Thyroid gland (tissue), 4 donors: ENCODE data around the gene C8G. TPM values are rescaled to one million over a fixed set of nuclear protein-coding genes. Genes with fewer than 3 reads are reported as not detected.

Experiments used
- DNase-seq, 2 donors: peaks; one replicate each; pipeline ENCODE4 v3.0.0-alpha.2; 2019
- H3K27ac ChIP-seq, 3 donors: fragments of 200-600 bp; sonication (generic); 1 replicate in 2 of 3; 2 replicates in 1 of 3; pipeline ENCODE4 v1.5.1; 2016 to 2019; ENCODE audit warnings: mild to moderate bottlenecking in 1 of 3, moderate library complexity in 1 of 3
- H3K27me3 ChIP-seq: fragments of 200-600 bp; sonication (generic); one replicate; pipeline ENCODE4 v1.5.1; 2019
- H3K36me3 ChIP-seq, 2 donors: fragments of 200-600 bp; sonication (generic); one replicate each; pipeline ENCODE4 v1.5.1; 2016 to 2019
- H3K4me1 ChIP-seq, 2 donors: fragments of 200-600 bp; sonication (generic); one replicate each; pipeline ENCODE4 v1.5.1; 2017 to 2019
- H3K4me3 ChIP-seq, 3 donors: fragments of 200-600 bp; sonication (generic); replicated peaks in 1 of 3; 1 replicate in 2 of 3; 2 replicates in 1 of 3; pipeline ENCODE4 v1.5.1; 2016; ENCODE audit warnings: mild to moderate bottlenecking in 1 of 3
- H3K9me3 ChIP-seq: fragments of 200-600 bp; sonication (generic); one replicate; pipeline ENCODE4 v1.5.1; 2017
- POLR2A ChIP-seq, 2 donors: fragments of 450-650 bp; IDR thresholded peaks; one replicate each; pipeline ENCODE4 v1.6.1; 2017; ENCODE audit warnings: antibody characterized with exemption in 2 of 2, mild to moderate bottlenecking in 2 of 2, moderate library complexity in 1 of 2
- WGBS, 2 donors: methylation state at CpG; one replicate each; pipeline ENCODE4 v1.1.5; 2017; 5-methylcytosine and 5-hydroxymethylcytosine counted together
- intact Hi-C: fragments of 100-400 bp; cut with DNase I; formaldehyde crosslinking; loops from one replicate; pipeline ENCODE4 v1.15.1; 2023
- total RNA-seq, 4 donors: library from RNA; depleted of rRNA; stranded (reverse); fragments of >200 nt; gene quantifications; one replicate each; pipeline ENCODE4 v1.2.3, GENCODE V29; 2016
- TF ChIP-seq, protein P1 (sequence below), 6 experiments: fragments of 200-600 bp in 3 of 6; fragments of 450-650 bp in 3 of 6; sonication (generic) in 3 of 6; IDR thresholded peaks; one replicate each; pipeline ENCODE4 v1.5.1; 2016 to 2019; ENCODE audit warnings: antibody characterized with exemption in 6 of 6, mild to moderate bottlenecking in 2 of 6, inconsistent platforms in 1 of 6, moderate library complexity in 1 of 6

C8G gene
- 1 to 10 TPM in 1 of 4 donors, not detected in 3; 1.8 TPM for total RNA-seq

DNA sequence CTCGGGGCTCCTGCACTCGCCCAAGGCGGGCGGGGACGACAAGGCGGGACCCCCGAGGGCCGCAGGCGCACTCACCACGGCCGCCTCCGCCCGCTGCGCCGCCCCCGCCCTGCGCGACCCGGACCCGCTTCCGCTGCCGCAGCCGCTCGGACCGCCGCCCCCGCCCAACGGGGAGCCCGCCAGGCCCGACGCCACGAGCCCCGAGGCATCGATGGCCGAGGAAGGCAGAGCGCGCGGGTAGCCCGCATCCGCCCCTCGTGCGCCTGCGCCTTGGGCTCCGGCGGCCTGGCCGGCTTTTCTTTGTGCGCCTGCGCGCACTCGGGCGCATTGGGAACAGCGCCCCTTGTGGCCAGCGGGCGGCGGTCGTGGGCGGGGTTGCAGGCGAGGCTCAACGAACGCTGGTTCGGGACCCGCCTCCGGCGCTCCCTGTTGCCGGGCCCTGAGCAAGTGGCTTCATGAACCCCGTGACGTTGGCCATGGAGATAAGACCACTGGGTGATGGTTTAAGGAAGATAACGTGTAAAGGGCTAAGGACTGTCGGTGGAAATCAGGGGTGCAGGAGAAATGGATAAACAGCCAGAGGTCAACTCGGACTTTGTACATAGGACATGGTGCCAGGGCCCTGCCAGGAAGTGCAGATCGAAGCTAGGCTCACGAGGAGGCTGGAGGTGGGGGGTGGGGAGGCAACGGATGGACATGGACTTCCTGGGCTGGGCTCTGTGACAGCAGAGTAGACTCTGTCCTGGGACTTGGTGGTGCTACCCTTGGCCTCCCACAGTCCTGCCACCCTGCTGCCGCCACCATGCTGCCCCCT is at the start of gene C8G, which contains the start of gene FBXW5:
Gene C8G, plus strand, starts transcription at position 725 of the 814 bp plus-strand sequence. Its CDS starts 78 bp downstream, at position 803.
Gene FBXW5, minus strand, starts transcription at position 220 of the 814 bp plus-strand sequence. CDS start 655 bp downstream, outside the sequence.
- Histone ChIP-seq H3K27me3 (no peaks in the 10 kb centered on the region), H3K36me3 (peaks cover 33% of the 10 kb centered on the region in 2 donors), H3K4me3 (peak within 1 kb of the TSS; percentile 71 to 94 (median 87)), H3K27ac (peak within 1 kb of the TSS; percentile 62 to 80 (median 74)), H3K9me3 (no peaks in the 10 kb centered on the region), H3K4me1 (peaks cover 38 to 58% of the 10 kb centered on the region in 2 donors)
- peak; percentile 94 to 95 for DNase-seq
- peak; percentile 40 to 79 for TF ChIP-seq POLR2A (IDR thresholded peaks at IDR 0.05)
- TF ChIP-seq, protein P1, sequence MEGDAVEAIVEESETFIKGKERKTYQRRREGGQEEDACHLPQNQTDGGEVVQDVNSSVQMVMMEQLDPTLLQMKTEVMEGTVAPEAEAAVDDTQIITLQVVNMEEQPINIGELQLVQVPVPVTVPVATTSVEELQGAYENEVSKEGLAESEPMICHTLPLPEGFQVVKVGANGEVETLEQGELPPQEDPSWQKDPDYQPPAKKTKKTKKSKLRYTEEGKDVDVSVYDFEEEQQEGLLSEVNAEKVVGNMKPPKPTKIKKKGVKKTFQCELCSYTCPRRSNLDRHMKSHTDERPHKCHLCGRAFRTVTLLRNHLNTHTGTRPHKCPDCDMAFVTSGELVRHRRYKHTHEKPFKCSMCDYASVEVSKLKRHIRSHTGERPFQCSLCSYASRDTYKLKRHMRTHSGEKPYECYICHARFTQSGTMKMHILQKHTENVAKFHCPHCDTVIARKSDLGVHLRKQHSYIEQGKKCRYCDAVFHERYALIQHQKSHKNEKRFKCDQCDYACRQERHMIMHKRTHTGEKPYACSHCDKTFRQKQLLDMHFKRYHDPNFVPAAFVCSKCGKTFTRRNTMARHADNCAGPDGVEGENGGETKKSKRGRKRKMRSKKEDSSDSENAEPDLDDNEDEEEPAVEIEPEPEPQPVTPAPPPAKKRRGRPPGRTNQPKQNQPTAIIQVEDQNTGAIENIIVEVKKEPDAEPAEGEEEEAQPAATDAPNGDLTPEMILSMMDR (IDR thresholded peaks at IDR 0.05), result peak; percentile 80 to 99 (median 99)
- intact Hi-C loops, result loop anchor here (5.0 kb wide), 3 partner anchors 57 to 137 kb away; partner anchors contain the start of genes PHPT1, RABL6 and TRAF2
- WGBS, 2 donors, result 14 to 17% methylated on average over 20 to 21 of the region's 74 CpGs

DNA sequence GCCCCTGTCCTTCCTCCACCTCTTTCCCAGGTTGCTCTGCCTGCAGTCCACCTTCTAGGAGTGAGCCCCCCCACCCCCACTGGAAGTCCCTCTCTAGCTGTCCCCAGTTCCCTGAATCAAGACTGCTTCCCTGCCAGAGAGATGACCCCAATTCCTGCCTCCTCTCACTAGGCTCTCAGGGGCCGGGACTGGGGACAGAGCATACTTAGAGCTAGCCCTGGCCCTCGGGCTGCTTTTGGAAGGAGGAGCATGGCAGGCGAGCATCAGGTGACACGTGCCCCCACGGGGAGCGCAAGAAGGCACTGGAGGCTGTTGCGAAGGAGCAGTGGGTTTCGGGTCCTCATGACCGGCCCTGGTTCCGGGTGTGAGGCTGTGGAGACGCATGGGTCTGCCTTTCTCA is 49.0 kb upstream of the C8G start:
- no peak overlapping the region for H3K4me3 ChIP-seq
- no peaks in the 10 kb centered on the region for H3K9me3 ChIP-seq
- DNase-seq, result no peak
- H3K27ac ChIP-seq, result no peak overlapping the region
- TF ChIP-seq, protein P1 (IDR thresholded peaks at IDR 0.05), result no peak
- no peak for TF ChIP-seq POLR2A (IDR thresholded peaks at IDR 0.05)
- intact Hi-C loops, result no loop called here
- WGBS, 2 donors, result 84 to 89% methylated on average over 5 to 11 of the region's 11 CpGs
- H3K36me3 ChIP-seq, result peaks cover 0 to 5% of the 10 kb centered on the region in 2 donors
- H3K27me3 ChIP-seq, result no peaks in the 10 kb centered on the region
- peaks cover 20 to 52% of the 10 kb centered on the region in 2 donors for H3K4me1 ChIP-seq

DNA sequence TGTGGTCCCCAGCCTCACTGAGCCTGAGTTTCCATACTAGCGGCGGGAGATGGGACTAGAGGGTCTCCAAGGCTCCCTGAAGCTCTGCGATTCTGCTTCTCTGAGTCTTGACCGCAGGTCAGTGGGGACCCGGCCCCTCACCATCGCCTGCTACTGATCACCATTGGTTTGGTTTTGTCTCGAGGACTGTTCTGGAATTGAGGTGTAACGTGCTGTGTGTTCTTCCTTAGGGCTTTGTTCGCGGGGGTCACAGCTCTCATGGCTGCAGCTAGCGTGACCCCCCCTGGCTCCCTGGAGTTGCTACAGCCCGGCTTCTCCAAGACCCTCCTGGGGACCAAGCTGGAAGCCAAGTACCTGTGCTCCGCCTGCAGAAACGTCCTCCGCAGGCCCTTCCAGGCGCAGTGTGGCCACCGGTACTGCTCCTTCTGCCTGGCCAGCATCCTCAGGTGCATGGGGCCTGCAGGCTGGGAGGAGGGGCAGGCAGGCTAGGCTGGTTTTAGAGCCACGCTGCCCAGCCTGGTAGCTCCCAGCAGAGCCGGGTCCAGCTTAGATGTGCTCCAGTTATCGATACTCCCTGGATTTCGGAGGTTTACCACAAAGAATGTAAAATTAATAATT is 46.5 kb upstream of the C8G start:
- Histone ChIP-seq H3K27ac (peak overlapping the region in 1 of 3 donors; percentile 97), H3K27me3 (no peaks in the 10 kb centered on the region), H3K4me3 (no peak overlapping the region), H3K9me3 (no peaks in the 10 kb centered on the region), H3K36me3 (peaks cover 0 to 5% of the 10 kb centered on the region in 2 donors), H3K4me1 (peaks cover 35 to 63% of the 10 kb centered on the region in 2 donors)
- intact Hi-C loops, result no loop called here
- DNase-seq, result no peak
- WGBS, 2 donors, result 94 to 95% methylated on average over 16 to 20 of the region's 21 CpGs
- TF ChIP-seq POLR2A (IDR thresholded peaks at IDR 0.05), result no peak
- TF ChIP-seq, protein P1 (IDR thresholded peaks at IDR 0.05), result no peak

DNA sequence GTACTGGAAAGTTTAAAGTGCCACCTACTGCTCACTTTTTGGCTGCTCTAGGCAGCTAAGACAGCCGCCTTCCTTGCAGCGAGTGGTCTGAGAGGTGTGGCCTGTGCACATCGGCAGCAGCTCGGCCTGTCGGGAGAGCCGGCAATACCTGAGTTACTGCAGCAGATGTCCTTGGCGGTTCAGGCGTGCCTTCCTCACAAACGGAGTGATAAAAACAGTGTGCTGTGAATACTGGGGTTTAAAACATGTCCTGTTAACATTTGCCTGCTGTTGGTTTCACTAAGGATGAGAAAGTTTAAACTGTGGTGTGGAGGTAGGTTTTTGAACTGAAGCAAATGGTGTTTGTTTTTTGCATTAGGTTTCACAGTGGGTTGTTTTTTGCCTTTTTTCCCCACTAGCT is 45.8 kb upstream of the C8G start:
- intact Hi-C loops, result no loop called here
- TF ChIP-seq POLR2A (IDR thresholded peaks at IDR 0.05), result no peak
- TF ChIP-seq, protein P1 (IDR thresholded peaks at IDR 0.05), result no peak
- Histone ChIP-seq H3K4me3 (no peak overlapping the region), H3K27me3 (no peaks in the 10 kb centered on the region), H3K36me3 (peaks cover 0 to 5% of the 10 kb centered on the region in 2 donors), H3K27ac (peak overlapping the region in 1 of 3 donors; percentile 97), H3K4me1 (peaks cover 38 to 64% of the 10 kb centered on the region in 2 donors), H3K9me3 (no peaks in the 10 kb centered on the region)
- peak; percentile 32 to 63 for DNase-seq
- 55 to 66% methylated on average over 9 of the region's 9 CpGs for WGBS, 2 donors
